ENCODE data around the gene ARID5A.
"Not testable (repeated sequence)": the region's sequence is repeated elsewhere in the genome, so short reads cannot be mapped to it uniquely, and the experiment has no call there.

ARID5A gene

GRCh38 chr2:96556441-96557330 is 20.1 kb downstream of the ARID5A start:
- no peak for DNase-seq (ENCODE audit: low read depth in 2 of 2)

- not testable (repeated sequence) for DNase-seq (ENCODE audit: low read depth in 2 of 2)
Measured at GRCh38 chr2:96557421-96557820, 20.9 kb downstream of the ARID5A start.

- no peak for DNase-seq (ENCODE audit: low read depth in 2 of 2)
Measured at GRCh38 chr2:96558061-96558460, 21.5 kb downstream of the ARID5A start.

GRCh38 chr2:96558485-96558884 is 21.9 kb downstream of the ARID5A start:
- no peak for DNase-seq (ENCODE audit: low read depth in 2 of 2)

- no peak for DNase-seq (ENCODE audit: low read depth in 2 of 2)
Measured at GRCh38 chr2:96564026-96564425, 27.5 kb downstream of the ARID5A start.

- DNase-seq (ENCODE audit: low read depth in 2 of 2): no peak
Measured at GRCh38 chr2:96564563-96564962, 28.0 kb downstream of the ARID5A start.

GRCh38 chr2:96565111-96565510 is 28.6 kb downstream of the ARID5A start:
- no peak for DNase-seq (ENCODE audit: low read depth in 2 of 2)

GRCh38 chr2:96568094-96568493 is 31.5 kb downstream of the ARID5A start:
- no peak for DNase-seq (ENCODE audit: low read depth in 2 of 2)

- DNase-seq (ENCODE audit: low read depth in 2 of 2): no peak
Measured at GRCh38 chr2:96574364-96574763, 37.8 kb downstream of the ARID5A start.

- DNase-seq (ENCODE audit: low read depth in 2 of 2): no peak
Measured at GRCh38 chr2:96575785-96576456, 39.4 kb downstream of the ARID5A start.

GRCh38 chr2:96577501-96577900 is 40.9 kb downstream of the ARID5A start:
- DNase-seq (ENCODE audit: low read depth in 2 of 2): no peak

GRCh38 chr2:96578731-96579130 is 42.2 kb downstream of the ARID5A start:
- no peak for DNase-seq (ENCODE audit: low read depth in 2 of 2)

GRCh38 chr2:96579422-96579821 is 42.9 kb downstream of the ARID5A start:
- no peak for DNase-seq (ENCODE audit: low read depth in 2 of 2)

GRCh38 chr2:96580771-96581170 is 44.2 kb downstream of the ARID5A start:
- no peak for DNase-seq (ENCODE audit: low read depth in 2 of 2)

GRCh38 chr2:96584017-96584416 is 47.5 kb downstream of the ARID5A start:
- DNase-seq (ENCODE audit: low read depth in 2 of 2): no peak

- no peak for DNase-seq (ENCODE audit: low read depth in 2 of 2)
Measured at GRCh38 chr2:96587843-96588242, 51.3 kb downstream of the ARID5A start.

GRCh38 chr2:96591054-96591453 is 54.5 kb downstream of the ARID5A start:
- DNase-seq (ENCODE audit: low read depth in 2 of 2): no peak

- DNase-seq (ENCODE audit: low read depth in 2 of 2): no peak
Measured at GRCh38 chr2:96591494-96591893, 54.9 kb downstream of the ARID5A start.

- no peak for DNase-seq (ENCODE audit: low read depth in 2 of 2)
Measured at GRCh38 chr2:96594282-96594681, 57.7 kb downstream of the ARID5A start.

- no peak for DNase-seq (ENCODE audit: low read depth in 2 of 2)
Measured at GRCh38 chr2:96594691-96595152, 58.2 kb downstream of the ARID5A start.

GRCh38 chr2:96596596-96596995 is 60.0 kb downstream of the ARID5A start:
- DNase-seq (ENCODE audit: low read depth in 2 of 2): no peak

GRCh38 chr2:96599941-96600340 is 63.4 kb downstream of the ARID5A start:
- DNase-seq (ENCODE audit: low read depth in 2 of 2): no peak

Measured in stimulated activated CD8-positive, alpha-beta memory T cell treated with anti-CD3 and anti-CD28 coated beads, Interleukin-2, amount 100 ng/mL, for 1 hour (primary cell).